Uterus (tissue), 4 donors: ENCODE results near the gene KIF26B. TPM values are rescaled to one million over a fixed set of nuclear protein-coding genes. Genes with fewer than 3 reads are reported as not detected.
"Not testable (repeated sequence)": the region's sequence is repeated elsewhere in the genome, so short reads cannot be mapped to it uniquely, and the experiment has no call there.

Source experiments
- DNase-seq, 2 donors: peaks; one replicate each; pipeline ENCODE4 v3.0.0-alpha.2; 2019 to 2020
- H3K27ac ChIP-seq, 2 donors: fragments of 200-600 bp; sonication (generic); 1 replicate in 1 of 2; 2 replicates in 1 of 2; pipeline ENCODE4 v1.5.1; 2016 to 2018
- H3K27me3 ChIP-seq, 2 donors: fragments of 200-600 bp; sonication (generic); one replicate each; pipeline ENCODE4 v1.5.1; 2018 to 2019; ENCODE audit warnings: control low read depth in 1 of 2
- H3K36me3 ChIP-seq, 2 donors: fragments of 200-600 bp; sonication (generic); one replicate each; pipeline ENCODE4 v1.5.1; 2019; ENCODE audit warnings: control low read depth in 1 of 2
- H3K4me1 ChIP-seq, 2 donors: fragments of 200-600 bp; sonication (generic); one replicate each; pipeline ENCODE4 v1.5.1; 2018 to 2019; ENCODE audit warnings: control low read depth in 1 of 2
- H3K4me3 ChIP-seq, 2 donors: fragments of 200-600 bp; sonication (generic); 1 replicate in 1 of 2; 2 replicates in 1 of 2; pipeline ENCODE4 v1.5.1; 2018 to 2019; ENCODE audit warnings: mild to moderate bottlenecking in 1 of 2
- H3K9me3 ChIP-seq, 2 donors: fragments of 200-600 bp; sonication (generic); one replicate each; pipeline ENCODE4 v1.5.1; 2019; ENCODE audit warnings: control low read depth in 1 of 2
- CTCF ChIP-seq, 4 experiments: fragments of 200-600 bp in 2 of 4; fragments of 450-650 bp in 2 of 4; sonication (generic) in 2 of 4; IDR thresholded peaks; one replicate each; pipeline ENCODE4 v1.5.1; 2016 to 2019; ENCODE audit warnings: antibody characterized with exemption in 4 of 4, mild to moderate bottlenecking in 2 of 4, moderate library complexity in 1 of 4
- POLR2A ChIP-seq, 2 donors: fragments of 450-650 bp; IDR thresholded peaks; one replicate each; pipeline ENCODE4 v1.6.1; 2016; ENCODE audit warnings: antibody characterized with exemption in 2 of 2, mild to moderate bottlenecking in 1 of 2, moderate library complexity in 1 of 2
- intact Hi-C: fragments of 100-400 bp; cut with DNase I; formaldehyde crosslinking; loops from one replicate; pipeline ENCODE4 v1.15.1; 2023; ENCODE audit warnings: low total_unique reads
- total RNA-seq, 4 donors: library from RNA; depleted of rRNA in 3 of 4; stranded (reverse); fragments of >200 nt in 3 of 4; gene quantifications; one replicate each; pipeline versions ENCODE4 v1.1.0 to v1.2.4, GENCODE V29; 2014 to 2023
- donor health status: DM: yes; HTN: yes; CAD: no.

KIF26B gene
- total RNA-seq, 4 donors from 2014 or later, result 0.27 to 17.4 (median 1.3) TPM; not detected in 1

DNA sequence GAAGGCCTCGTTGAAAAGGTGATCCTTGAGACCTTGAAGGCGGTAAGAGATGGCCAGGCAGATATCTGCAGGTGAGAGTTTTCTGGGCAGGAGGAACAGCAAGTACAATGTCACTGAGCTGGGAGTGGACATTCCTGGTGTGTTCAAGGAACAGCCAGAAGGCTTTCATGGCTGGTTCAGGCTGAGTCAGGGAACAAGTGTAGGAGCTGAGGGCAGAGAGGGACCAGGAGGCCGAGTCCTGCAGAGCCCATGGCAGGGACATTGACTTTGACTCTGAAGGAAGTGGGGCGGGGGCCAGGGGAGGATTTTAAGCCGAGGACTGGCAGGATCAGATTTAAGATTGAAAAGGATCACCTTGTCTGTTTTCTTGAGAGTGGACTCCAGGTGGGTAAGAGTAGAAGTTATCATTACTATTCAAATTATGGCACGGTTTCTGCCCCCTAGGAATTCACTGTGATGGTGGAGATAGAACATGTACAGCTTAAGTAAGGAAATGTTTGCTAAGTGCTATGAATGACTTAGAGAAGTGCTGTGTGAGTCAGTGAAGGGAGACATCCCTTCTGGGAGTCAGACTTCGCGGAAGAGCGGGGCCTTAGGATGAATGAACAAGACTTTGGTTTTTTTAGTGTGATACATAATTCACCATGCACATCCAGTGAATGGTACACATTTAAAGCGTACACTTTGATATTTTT lies 202.3 kb downstream of the KIF26B start:
- Histone ChIP-seq H3K4me3 (no peak overlapping the region), H3K27ac (no peak overlapping the region), H3K27me3 (no peaks in the 10 kb centered on the region), H3K4me1 (no peaks in the 10 kb centered on the region), H3K9me3 (no peaks in the 10 kb centered on the region), H3K36me3 (no peaks in the 10 kb centered on the region)
- TF ChIP-seq CTCF (IDR thresholded peaks at IDR 0.05) (no peak), POLR2A (IDR thresholded peaks at IDR 0.05) (no peak)
- intact Hi-C loops, result no loop called here
- no peak for DNase-seq

GRCh38 chr1:245359101-245359680 lies 204.4 kb downstream of the KIF26B start:
- H3K9me3 ChIP-seq, H3K36me3 ChIP-seq, H3K4me1 ChIP-seq, DNase-seq, intact Hi-C loops, H3K27ac ChIP-seq, H3K27me3 ChIP-seq, H3K4me3 ChIP-seq: not testable (repeated sequence)

DNA sequence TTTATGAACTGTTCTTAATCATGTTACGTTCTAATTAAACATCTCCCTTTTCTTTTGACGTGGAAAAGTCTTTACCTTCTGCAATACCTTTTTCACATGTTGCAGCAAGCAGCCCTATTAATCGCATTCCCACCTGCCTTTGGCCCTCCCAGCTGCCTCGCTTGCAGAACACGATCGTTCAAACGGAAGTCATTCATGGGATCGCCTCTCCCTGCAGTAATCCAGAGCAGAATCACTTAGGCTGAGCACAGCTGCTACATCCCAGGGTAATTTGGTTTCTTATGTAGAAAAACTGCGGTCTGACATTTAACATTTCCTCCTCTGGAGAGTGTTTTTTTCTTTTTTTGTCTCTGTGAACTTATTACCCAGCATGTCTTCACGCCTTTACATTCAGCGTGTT lies 206.3 kb downstream of the KIF26B start:
- Histone ChIP-seq H3K9me3 (no peaks in the 10 kb centered on the region), H3K36me3 (no peaks in the 10 kb centered on the region), H3K4me1 (no peaks in the 10 kb centered on the region), H3K27me3 (no peaks in the 10 kb centered on the region), H3K4me3 (no peak overlapping the region), H3K27ac (no peak overlapping the region)
- intact Hi-C loops, result no loop called here
- DNase-seq, result no peak
- TF ChIP-seq POLR2A (IDR thresholded peaks at IDR 0.05) (no peak), CTCF (IDR thresholded peaks at IDR 0.05) (no peak)

DNA sequence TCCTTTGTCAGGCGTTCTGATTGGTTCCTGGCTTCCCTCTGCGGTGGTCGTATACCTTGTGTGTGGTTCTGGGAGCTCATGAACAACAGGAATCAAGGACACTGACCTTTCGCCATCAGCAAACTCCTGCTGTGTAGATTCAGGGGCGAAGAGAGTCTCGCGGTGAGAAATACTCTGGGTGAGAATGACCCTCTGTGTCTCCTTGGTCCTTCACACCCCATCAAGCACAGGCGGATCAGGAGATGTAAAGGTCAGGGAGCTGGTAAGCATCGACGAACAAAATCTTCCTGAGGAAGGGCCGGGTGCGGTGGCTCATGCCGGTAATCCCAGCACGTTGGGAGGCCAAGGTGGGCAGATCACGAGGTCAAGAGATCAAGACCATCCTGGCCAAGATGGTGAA lies 207.2 kb downstream of the KIF26B start:
- H3K27ac ChIP-seq, result no peak overlapping the region

GRCh38 chr1:245363461-245364200 lies 208.8 kb downstream of the KIF26B start:
- no peak for DNase-seq
- H3K4me1 ChIP-seq, result no peaks in the 10 kb centered on the region
- H3K4me3 ChIP-seq, result no peak overlapping the region
- no peaks in the 10 kb centered on the region for H3K9me3 ChIP-seq
- intact Hi-C loops, result no loop called here
- no peak overlapping the region for H3K27ac ChIP-seq
- H3K36me3 ChIP-seq, result no peaks in the 10 kb centered on the region
- TF ChIP-seq CTCF (IDR thresholded peaks at IDR 0.05) (no peak), POLR2A (IDR thresholded peaks at IDR 0.05) (no peak)
- H3K27me3 ChIP-seq, result no peaks in the 10 kb centered on the region

More for the DNA sequence above, 207.2 kb downstream of the KIF26B start:
- H3K4me1 ChIP-seq, result no peaks in the 10 kb centered on the region
- no peak for DNase-seq
- intact Hi-C loops, result no loop called here
- no peak overlapping the region for H3K4me3 ChIP-seq
- no peaks in the 10 kb centered on the region for H3K36me3 ChIP-seq
- no peaks in the 10 kb centered on the region for H3K27me3 ChIP-seq
- H3K9me3 ChIP-seq, result no peaks in the 10 kb centered on the region
- TF ChIP-seq CTCF (IDR thresholded peaks at IDR 0.05) (no peak), POLR2A (IDR thresholded peaks at IDR 0.05) (no peak)
